SH-SY5Y (cell line): ENCODE measurements around the gene CCDC85C.

Source experiments
- GATA2 ChIP-seq: IDR thresholded peaks from 2 replicates; pipeline ENCODE4 v1.6.1; 2011; ENCODE audit warnings: mild to moderate bottlenecking, low read depth, low read length
- GATA3 ChIP-seq: IDR thresholded peaks from 2 replicates; pipeline ENCODE4 v1.6.1; 2011; ENCODE audit warnings: low read depth, mild to moderate bottlenecking, low read length, moderate library complexity

DNA sequence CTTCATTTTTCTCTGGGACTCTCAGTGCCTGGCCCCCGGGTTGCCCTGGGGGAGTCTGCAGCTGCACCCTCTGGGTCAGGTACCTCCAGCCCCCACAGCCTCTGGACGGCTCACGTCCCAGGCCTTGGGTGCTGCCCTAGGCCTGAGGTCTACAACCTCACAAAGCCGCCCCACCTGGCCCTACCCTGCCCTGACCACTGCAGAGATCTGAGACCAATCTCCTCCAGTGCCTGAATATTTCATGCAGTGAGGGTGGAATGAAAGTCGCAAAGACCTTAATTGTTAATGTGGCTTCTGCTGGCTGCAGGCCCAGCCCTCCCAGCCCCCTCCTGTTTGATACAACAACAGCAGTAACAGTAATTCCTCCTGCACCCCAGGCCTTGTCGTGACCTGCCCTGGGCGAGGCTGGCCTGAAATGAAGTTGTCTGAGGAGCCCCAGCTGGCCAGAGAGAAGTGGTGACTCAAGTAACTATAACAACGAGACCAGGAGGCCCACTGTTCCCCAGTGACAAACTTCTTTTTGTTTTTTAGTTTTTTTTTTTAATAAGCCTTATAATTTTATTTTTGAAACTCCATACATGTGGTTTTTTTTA lies 8.8 kb upstream of the CCDC85C start:
- TF ChIP-seq GATA3: no peak
- TF ChIP-seq GATA2: no peak
